SK-MEL-5 (cell line): ENCODE measurements around the gene GCK. TPM values are rescaled to one million over a fixed set of nuclear protein-coding genes. Genes with fewer than 3 reads are reported as not detected.
A peak's percentile ranks its signal among the peaks of the same experiment; 100 is the strongest.
"Not testable (repeated sequence)": the region's sequence is repeated elsewhere in the genome, so short reads cannot be mapped to it uniquely, and the experiment has no call there.

ENCODE experiments used
- DNase-seq: peaks from one replicate; pipeline ENCODE4 v3.0.0-alpha.2; 2016; ENCODE audit warnings: low read depth, low spot score
- in situ Hi-C: cut with HindIII; loops from 2 replicates; pipeline ENCODE4 v1.10.0; 2016; ENCODE audit warnings: low sequenced_read_pairs, high pct_unique_total_duplicates, low pct_unique_long_range_greater_than_20kb
- total RNA-seq: library from RNA; depleted of rRNA; stranded (reverse); fragments of >200 nt; shearing (Covaris generic); gene quantifications from 2 replicates; pipeline ENCODE4 v1.2.3, GENCODE V29; 2014

GCK gene
- total RNA-seq, 1 experiment from 2014 or later, result not detected

GRCh38 chr7:44144426-44144967, 44.7 kb downstream of the GCK start:
- in situ Hi-C loops, result no loop called here

DNA sequence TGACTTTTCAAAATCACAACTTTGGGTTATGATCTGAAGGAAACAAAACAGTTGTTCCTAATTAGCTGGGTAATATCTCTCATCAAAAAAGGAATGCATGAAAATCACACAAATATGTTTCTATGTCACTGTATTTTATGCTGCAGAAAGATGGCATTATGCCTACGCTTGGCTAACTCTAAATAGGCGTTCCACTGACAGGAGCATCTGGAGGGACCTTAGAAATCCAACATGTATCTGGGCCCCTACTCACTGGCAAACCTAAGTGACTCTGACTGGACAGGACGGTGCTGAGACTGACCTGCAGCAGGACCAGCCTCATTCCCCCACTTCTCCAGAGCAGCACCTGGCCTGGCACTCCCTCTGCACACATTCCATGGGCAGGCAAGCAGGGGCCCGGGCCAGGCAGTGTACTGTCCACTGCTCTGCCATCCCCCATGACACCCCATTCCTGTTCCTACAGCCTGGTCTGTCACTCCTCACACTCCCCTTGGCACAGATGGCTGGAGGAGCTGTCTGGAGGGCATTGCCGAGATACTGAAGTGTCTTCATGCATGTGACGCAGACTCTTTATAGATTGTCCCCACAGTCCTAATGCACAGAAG, 45.5 kb downstream of the GCK start:
- in situ Hi-C loops, result no loop called here
- DNase-seq, result no peak

More at GRCh38 chr7:44144426-44144967, 44.7 kb downstream of the GCK start:
- DNase-seq, result no peak

DNA sequence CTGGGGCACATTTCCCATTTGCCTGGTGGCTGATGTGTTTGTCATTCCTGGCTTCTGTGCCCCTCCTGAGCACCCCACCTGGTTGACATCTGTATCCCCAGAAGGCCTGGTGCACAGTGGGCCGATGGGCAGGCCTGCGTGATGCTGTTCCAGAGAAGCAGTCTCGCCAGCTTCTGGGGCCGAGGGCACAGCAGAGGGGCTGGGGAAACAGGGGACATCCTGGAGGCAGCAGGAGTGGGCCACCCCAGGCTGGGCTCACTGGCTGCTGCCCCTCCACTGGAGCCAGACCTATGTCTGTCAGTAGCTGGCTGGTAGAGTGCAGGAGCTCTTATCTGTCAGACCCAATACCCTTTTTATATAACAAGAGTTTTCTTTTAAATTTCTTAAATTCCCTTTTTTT, 47.2 kb downstream of the GCK start:
- no peak for DNase-seq
- in situ Hi-C loops, result no loop called here

GRCh38 chr7:44141221-44141850, 47.9 kb downstream of the GCK start, which contains the start of gene MYL7:
Gene MYL7, minus strand, starts transcription at chr7:44141332. Its CDS starts 27 bp downstream, at chr7:44141305.
- in situ Hi-C loops, result no loop called here
- DNase-seq, result no peak

DNA sequence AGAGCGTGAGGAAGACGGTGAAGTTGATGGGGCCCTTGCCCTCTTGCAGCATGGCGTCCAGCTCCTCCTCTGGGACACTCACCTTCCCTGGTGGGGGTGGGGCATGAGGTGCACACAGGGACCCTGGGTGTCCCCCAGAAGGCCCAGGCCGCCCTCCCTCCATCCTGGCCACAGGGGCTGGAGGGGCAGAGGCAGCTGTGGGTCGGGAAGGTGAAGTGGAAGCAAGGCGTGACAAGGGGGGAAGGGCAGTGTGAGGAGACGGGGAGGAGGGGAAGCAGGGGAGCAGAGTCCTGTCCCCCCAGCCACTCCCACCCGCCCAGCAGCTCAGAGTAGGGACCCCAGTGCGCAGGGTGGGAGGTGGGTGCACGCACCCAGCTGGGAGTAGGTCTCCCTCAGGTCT, 48.9 kb downstream of the GCK start:
- DNase-seq, result no peak
- in situ Hi-C loops, result no loop called here

DNA sequence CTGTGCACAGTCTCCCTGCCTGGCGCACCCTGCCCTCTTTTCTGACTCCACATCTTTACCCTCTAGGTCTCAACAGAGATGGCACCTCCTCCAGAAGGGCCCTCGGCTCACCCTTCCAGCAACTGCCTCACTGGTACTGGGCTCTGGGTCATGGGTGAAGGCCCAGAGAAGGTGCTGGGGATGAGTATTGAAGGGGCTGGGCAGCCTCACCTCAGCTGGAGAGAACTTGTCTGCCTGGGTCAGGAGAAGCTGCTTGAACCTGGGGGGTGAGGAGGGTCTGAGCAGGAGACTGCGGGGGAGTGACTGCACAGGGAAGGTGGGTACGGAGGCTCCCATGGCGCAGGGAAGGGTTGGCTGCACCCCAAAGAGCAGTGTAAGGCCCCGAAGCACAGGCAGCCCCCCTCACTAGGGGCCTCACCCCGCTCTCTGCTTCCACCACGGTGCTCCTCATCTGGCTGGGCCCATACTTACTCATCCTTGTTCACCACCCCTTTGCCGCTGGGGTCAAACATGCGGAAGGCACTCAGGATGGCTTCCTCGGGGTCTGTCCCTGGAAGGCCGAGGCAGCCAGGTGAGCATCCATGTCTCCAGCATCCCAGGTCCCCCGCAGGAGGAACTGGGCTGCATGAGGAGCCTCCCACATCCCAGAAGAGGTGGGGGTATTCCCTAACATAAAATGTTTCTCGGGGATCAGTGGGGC, 49.8 kb downstream of the GCK start:
- in situ Hi-C loops, result no loop called here

GRCh38 chr7:44138698-44139097, 50.5 kb downstream of the GCK start:
- in situ Hi-C loops, result no loop called here
- no peak for DNase-seq

More for the DNA sequence above, 49.8 kb downstream of the GCK start:
- no peak for DNase-seq

DNA sequence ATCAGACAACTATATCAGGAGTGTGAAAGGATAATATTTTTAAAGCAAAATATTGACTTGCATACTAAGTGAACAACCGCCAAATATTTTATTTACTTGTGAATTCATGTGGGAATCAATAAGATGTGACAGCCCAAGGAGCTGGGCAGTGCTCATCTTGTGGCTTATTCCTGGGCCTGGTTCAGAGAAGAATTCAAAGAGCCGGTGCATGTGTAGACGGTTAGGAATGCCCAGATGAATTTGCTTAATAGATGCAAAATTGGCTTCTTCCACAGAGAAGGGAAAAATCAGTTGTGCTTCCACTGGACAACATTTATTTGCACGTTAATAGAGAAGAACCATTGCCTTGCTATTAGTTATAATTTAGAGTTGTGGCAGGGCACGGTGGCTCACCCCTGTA, 52.5 kb downstream of the GCK start:
- in situ Hi-C loops, result no loop called here
- no peak for DNase-seq

GRCh38 chr7:44134943-44135628, 54.2 kb downstream of the GCK start:
- in situ Hi-C loops, result no loop called here
- no peak for DNase-seq

DNA sequence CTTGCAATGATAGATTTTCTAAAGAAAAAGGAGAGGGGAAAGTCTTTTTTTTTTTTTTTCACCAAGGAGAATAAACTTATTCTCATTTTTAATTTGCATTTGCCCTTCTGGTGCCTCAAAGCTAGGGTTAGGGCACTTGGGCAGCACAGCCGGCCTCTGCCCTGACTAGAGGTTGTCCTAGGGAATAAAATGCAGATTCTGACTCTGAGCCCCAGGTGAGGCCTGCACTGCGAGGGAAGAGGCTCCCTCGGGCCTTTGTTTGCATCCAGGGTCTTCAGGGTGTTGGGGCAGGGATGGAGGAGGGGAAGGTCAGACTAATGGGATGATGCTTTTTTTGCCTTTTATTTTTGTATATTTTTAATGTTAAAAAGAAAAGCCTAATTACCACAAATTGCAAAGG, 55.9 kb downstream of the GCK start:
- no peak for DNase-seq
- in situ Hi-C loops, result no loop called here

- in situ Hi-C loops, result no loop called here
- no peak for DNase-seq
These were observed 57.2 kb downstream of the GCK start for GRCh38 chr7:44132039-44132438.

DNA sequence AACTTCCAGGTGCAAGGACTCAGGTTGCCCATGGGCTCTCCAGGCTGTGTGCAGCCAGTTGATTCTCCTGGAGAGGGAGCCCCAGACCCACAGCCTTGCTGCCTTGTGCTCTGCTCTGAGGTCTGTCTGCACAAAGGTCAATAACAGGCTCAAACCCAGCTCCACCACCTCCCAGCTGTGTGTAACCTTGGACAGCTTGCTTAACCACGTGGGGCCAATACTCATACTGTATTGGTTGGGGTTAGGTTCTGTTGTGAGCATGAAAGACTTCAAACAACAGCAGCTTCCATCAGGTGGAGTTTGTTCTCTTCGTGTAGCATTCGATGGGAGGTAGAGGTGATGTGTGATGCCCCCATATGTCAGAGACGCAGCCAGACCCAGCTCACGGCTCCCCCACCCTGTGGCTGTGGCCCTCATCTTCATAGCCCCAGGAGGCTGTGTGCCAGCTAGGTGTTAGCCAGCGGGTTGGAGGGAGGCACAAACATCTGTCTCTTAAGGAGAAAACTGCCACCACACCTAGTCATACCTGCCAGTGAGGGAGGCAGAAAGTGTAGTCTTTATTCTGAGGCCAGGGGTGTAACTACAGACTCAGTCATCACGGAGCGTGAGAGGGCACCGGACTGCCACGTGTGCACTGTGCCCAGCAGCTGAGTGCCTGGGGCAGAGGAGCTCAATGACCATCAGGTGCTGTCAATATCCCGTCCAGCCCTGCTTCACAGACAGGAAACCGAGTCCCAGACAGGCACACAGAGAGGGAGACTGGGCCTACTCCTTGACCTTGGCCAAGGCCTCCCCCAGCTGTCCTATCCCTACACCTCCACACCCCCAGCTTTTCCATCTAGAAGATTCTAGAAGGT, 57.8 kb downstream of the GCK start:
- DNase-seq, result peak; percentile 57
- in situ Hi-C loops, result no loop called here

DNA sequence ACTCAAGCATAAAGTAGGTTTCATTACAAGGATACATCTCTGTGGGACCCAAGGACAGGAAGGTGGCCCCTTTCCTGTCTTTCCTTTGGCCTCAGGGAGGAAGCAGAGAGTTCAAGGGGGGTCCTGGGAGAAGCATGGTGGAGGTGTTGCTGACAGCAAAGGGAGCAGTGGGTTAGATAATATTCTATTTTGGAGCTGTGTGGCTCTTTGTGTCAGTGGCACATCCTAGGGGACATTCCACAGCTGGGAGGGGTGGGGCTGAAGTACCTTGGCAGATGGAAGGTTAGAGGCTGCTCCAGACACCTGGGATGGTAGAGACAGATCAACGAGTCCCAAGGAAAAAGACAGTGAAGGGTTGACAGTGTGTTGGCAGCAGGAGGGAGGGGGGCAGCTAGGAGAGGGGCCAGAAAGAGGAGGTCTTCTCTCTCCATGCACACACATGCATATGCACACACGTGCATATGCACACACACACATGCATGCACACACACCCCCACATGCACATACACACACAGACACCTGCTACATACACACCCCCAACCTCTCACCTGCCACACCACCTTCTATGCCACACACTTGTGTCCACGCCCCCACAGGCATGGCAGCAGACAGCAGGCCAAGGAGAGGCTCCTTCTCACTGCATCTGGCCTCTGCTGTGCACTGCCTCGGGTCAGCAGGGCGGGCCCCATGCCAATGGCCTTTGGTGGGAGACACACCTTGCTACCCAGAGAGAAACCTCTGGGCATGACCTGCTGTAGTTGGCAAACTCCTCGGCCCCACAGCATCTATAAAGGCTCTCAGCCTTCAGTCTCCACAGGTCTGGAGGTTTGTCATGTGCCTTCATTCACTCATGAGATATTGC, 60.3 kb downstream of the GCK start:
- DNase-seq, result no peak
- in situ Hi-C loops, result no loop called here

DNA sequence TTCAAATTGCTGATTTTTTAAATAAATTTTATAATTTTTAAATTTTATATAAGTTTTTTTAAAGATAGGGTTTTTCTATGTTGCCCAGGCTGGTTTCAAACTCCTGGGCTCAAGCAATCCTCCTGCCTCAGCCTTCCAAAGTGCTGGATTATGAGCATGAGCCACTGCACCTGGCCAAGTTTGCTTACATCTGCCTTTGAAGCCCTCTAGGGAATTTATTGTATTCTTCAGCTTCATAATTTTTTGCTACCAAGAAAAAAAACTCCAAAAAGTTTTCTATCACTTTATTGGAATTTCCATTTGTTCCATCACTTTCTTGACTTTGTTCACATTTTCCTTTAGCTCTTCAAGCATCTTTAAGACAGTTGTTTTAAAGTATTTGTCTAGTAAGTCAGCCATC, 62.1 kb downstream of the GCK start:
- in situ Hi-C loops, result no loop called here
- no peak for DNase-seq

- in situ Hi-C loops, DNase-seq: not testable (repeated sequence)
These were observed 62.7 kb downstream of the GCK start for GRCh38 chr7:44126574-44126973.

DNA sequence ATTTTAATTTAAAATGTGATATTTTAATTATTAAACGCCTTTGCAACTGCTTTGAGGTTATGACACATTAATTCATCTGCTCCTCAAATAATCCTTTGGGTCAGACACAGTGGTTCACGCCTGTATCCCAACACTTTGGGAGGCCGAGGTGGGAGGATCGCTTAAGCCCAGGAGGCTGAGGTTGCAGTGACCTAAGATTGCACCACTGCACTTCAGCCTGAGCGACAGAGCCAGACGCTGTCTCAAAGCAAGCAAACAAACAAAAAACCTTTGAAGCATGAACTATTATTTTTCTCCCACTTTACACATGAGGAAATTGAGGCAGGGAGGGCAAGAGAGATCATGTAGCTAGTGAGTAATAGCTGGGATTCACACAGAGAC, 64.4 kb downstream of the GCK start:
- in situ Hi-C loops, result no loop called here
- DNase-seq, result no peak
